C4-2B (cell line): Measurements from ENCODE around the gene ATP8B1.

Experiments used
- H3K27ac ChIP-seq: fragments of 450-650 bp; 2 replicates; pipeline ENCODE4 v1.5.1; 2017
- CTCF ChIP-seq: fragments of 450-650 bp; conservative IDR thresholded peaks from 2 replicates; pipeline ENCODE4 v1.5.1; 2017; ENCODE audit warnings: mild to moderate bottlenecking
- ZFX ChIP-seq: fragments of 450-650 bp; IDR thresholded peaks from 2 replicates; pipeline ENCODE4 v1.6.1; 2017

The ATP8B1 gene

GRCh38 chr18:57806978-57807285, 3.8 kb upstream of the ATP8B1 start:
- H3K27ac ChIP-seq = peak overlapping the region; percentile 13; the same call in 1 of the 2 replicates
- TF ChIP-seq ZFX (no peak), CTCF (no peak)

DNA sequence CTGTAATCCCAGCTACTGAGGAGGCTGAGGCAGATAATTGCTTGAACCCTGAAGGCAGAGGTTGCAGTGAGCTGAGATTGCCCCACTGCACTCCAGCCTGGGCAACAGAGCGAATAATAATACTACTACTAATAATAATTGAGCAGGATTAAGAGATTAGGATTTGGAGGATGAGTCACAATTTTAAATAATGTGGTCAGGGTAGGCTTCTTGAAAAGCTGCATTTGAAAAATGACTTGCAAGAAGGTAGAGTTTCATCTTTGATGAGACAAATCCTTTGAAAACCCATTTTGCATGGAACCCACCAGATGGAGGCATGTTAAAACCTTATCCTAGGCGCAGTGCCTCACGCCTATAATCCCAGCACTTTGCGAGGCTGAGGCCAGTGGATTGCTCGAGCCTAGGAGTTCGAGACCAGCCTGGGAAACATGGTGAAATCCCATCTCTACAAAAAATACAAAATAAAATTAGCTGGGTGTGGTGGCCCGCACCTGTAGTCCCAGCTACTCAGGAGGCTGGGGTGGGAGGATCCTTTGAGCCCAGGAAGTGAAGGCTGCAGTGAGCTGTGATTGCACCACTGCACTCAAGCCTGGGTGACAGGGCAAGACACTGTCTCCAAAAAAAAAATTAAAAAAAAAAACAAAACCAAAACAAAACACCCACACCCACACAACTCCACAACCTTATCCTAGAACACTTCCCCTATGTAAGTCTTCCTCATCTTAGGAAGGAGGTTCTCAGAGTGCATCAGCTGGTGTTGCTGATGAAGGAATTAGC, 3.3 kb upstream of the ATP8B1 start:
- TF ChIP-seq ZFX (no peak), CTCF (no peak)
- H3K27ac ChIP-seq = peak overlapping the region; percentile 13; the same call in 1 of the 2 replicates

GRCh38 chr18:57805117-57805516, 2.0 kb upstream of the ATP8B1 start:
- H3K27ac ChIP-seq = no peak overlapping the region
- no peak for TF ChIP-seq CTCF
- TF ChIP-seq ZFX = no peak

DNA sequence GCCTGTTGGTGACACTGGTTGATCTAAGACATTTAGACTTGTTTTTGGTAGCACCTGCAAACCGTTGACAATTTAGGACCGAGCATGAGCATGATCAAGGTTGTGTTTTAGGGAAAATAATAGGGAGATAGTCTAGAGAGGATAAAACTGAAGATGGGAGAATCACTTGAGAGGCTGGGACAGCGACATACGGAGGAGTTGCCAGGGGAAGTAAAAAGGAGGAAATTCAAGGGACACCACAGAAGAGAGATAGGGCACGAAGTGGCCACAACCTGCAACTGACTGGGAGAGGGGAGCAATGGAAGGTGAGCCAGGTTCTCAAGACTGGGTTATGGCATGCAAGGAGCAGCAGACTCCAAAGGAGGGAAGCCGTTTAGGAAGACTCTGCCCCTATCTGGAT, 1.4 kb upstream of the ATP8B1 start:
- H3K27ac ChIP-seq = no peak overlapping the region
- TF ChIP-seq CTCF (no peak), ZFX (no peak)

DNA sequence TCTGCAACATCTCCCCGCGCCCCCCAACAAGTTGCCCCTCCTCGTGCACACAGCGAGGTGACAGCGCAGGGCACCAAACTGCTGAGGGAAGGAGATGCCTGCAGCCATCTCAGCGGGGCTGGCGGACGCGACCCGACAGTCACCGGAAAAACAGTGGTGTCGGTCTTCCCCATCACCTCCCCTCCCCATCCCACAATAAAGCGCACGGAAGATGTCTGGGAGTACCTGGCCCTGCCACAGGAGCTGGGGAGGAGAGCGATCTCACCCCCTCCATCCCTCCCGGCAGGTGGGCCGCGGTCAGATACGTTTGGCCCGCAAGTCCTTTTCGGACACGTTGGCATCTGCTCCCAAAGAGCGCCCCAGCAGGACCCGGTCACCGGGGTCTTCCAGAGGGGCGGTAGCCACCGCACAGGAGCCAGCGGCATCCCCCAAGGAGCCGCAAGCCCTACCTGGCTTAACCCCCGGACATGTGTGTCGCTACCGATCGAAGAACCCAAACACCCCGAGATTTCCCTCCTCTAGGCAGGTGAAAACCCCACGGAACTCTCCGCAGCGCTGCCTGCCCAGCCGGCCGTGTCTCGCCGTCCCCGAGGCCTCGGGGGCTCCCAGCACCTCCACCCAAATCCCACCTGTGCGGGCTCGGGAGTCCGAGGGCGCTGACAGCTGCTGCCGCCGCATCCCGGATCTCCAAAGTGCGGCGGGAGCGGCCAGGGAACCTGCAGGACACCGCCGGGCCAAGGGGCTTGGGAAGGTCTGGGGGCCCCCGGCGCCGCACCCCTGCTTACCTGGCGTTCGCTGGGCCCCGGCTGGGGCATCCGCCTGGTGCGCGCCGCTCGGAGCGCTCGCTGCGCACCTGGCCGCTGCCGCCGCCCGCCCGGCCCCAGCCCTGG, 657 bp downstream of the ATP8B1 start:
- TF ChIP-seq CTCF (no peak), ZFX (peak; percentile 52; the same call in 1 of the 2 replicates)
- peak overlapping the region; percentile 95 for H3K27ac ChIP-seq

DNA sequence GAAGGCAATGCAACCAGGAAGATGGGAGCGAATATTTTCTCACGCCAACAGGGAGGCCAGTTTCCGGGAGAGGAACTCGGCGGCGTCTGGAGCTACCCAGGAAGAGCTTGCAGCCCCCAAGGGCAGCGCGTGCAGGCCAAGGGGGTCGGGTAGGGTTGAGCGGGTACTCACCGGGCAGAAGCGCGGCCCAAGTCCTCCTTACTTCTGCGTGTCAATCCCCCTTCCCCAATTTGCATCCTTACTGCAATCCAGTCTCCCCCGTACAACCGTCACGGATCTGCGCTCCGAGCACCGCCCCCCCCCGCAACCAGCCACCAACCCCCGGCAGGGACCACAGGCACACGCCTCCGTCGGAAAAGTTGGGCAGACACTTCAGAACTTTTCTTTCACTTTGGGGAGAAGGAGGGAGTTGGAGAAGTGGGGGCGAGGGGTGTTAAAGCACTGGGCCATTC, 1.3 kb downstream of the ATP8B1 start:
- TF ChIP-seq CTCF (no peak), ZFX (no peak)
- peak overlapping the region; percentile 95 for H3K27ac ChIP-seq

GRCh38 chr18:57801325-57801724, 1.8 kb downstream of the ATP8B1 start:
- peak overlapping the region; percentile 95 for H3K27ac ChIP-seq
- TF ChIP-seq CTCF (no peak), ZFX (no peak)
